ENCODE data around the gene MGAT4D.

The MGAT4D gene

GRCh38 chr4:140469791-140470733, 28.0 kb downstream of the MGAT4D start:
- TF ChIP-seq CTBP1 (IDR thresholded peaks at IDR 0.05; ENCODE audit: borderline replicate concordance) = no peak
- TF ChIP-seq L3MBTL2 (conservative IDR thresholded peaks at IDR 0.05) = no peak
- CTCF ChIA-PET = interaction anchor here (0.8 kb wide), 1 partner anchor 11 kb away, joined by 3 read pairs; no protein-coding TSS in a partner anchor
- no peak for DNase-seq (ENCODE audit: extremely low spot score)

GRCh38 chr4:140466146-140466545, 31.9 kb downstream of the MGAT4D start:
- CTCF ChIA-PET = interaction anchor here (0.6 kb wide), 1 partner anchor 110 kb away, joined by 9 read pairs; no protein-coding TSS in a partner anchor
- no peak for DNase-seq (ENCODE audit: extremely low spot score)
- POLR2A ChIA-PET = no interaction called here
- TF ChIP-seq SUZ12 (IDR thresholded peaks at IDR 0.05) (no peak), L3MBTL2 (conservative IDR thresholded peaks at IDR 0.05) (no peak), FOXM1 (IDR thresholded peaks at IDR 0.05; ENCODE audit: borderline replicate concordance) (no peak), BHLHE40 (IDR thresholded peaks at IDR 0.05; ENCODE audit: borderline replicate concordance) (no peak), FOXK2 (IDR thresholded peaks at IDR 0.05) (no peak), NFRKB (IDR thresholded peaks at IDR 0.05) (no peak), ZNF384 (IDR thresholded peaks at IDR 0.05) (no peak), TARDBP (IDR thresholded peaks at IDR 0.05) (no peak), HDGF (IDR thresholded peaks at IDR 0.05; ENCODE audit: borderline replicate concordance) (no peak), ELF4 (IDR thresholded peaks at IDR 0.05) (no peak), LEF1 (IDR thresholded peaks at IDR 0.05; ENCODE audit: borderline replicate concordance) (no peak), PKNOX1 (IDR thresholded peaks at IDR 0.05) (no peak), CTBP1 (IDR thresholded peaks at IDR 0.05; ENCODE audit: borderline replicate concordance) (no peak), FOXA1 (IDR thresholded peaks at IDR 0.05) (no peak), ARNT (IDR thresholded peaks at IDR 0.05) (no peak), SP1 (IDR thresholded peaks at IDR 0.05) (no peak)

More at GRCh38 chr4:140469791-140470733, 28.0 kb downstream of the MGAT4D start:
- POLR2A ChIA-PET = no interaction called here

- no peak for TF ChIP-seq ELF4 (IDR thresholded peaks at IDR 0.05)
- no peak for TF ChIP-seq TARDBP (IDR thresholded peaks at IDR 0.05)
- TF ChIP-seq NFRKB (IDR thresholded peaks at IDR 0.05) = no peak
- no peak for TF ChIP-seq ARNT (IDR thresholded peaks at IDR 0.05)
- no peak for TF ChIP-seq CTBP1 (IDR thresholded peaks at IDR 0.05; ENCODE audit: borderline replicate concordance)
- TF ChIP-seq FOXM1 (IDR thresholded peaks at IDR 0.05; ENCODE audit: borderline replicate concordance) = no peak
- no peak for TF ChIP-seq SP1 (IDR thresholded peaks at IDR 0.05)
- TF ChIP-seq BHLHE40 (IDR thresholded peaks at IDR 0.05; ENCODE audit: borderline replicate concordance) = no peak
- no peak for TF ChIP-seq PKNOX1 (IDR thresholded peaks at IDR 0.05)
- TF ChIP-seq FOXA1 (IDR thresholded peaks at IDR 0.05) = no peak
- no peak for TF ChIP-seq ZNF384 (IDR thresholded peaks at IDR 0.05)
- TF ChIP-seq HDGF (IDR thresholded peaks at IDR 0.05; ENCODE audit: borderline replicate concordance) = no peak
- no peak for TF ChIP-seq SUZ12 (IDR thresholded peaks at IDR 0.05)
- no peak for TF ChIP-seq LEF1 (IDR thresholded peaks at IDR 0.05; ENCODE audit: borderline replicate concordance)
- no peak for TF ChIP-seq FOXK2 (IDR thresholded peaks at IDR 0.05)
- no peak for TF ChIP-seq L3MBTL2 (conservative IDR thresholded peaks at IDR 0.05)
- POLR2A ChIA-PET = interaction anchor here (0.8 kb wide), 1 partner anchor 91 kb away, joined by 3 read pairs; no protein-coding TSS in a partner anchor
- DNase-seq (ENCODE audit: extremely low spot score) = no peak
- CTCF ChIA-PET = interaction anchor here (1.4 to 1.6 kb wide), 2 partner anchors 10 to 36 kb away, joined by 3 to 4 read pairs; partner anchors contain the start of gene CLGN
Observed at GRCh38 chr4:140463614-140464013, 34.5 kb downstream of the MGAT4D start.

- TF ChIP-seq TARDBP (IDR thresholded peaks at IDR 0.05) = no peak
- TF ChIP-seq CTBP1 (IDR thresholded peaks at IDR 0.05; ENCODE audit: borderline replicate concordance) = no peak
- no peak for DNase-seq (ENCODE audit: extremely low spot score)
- ChIA-PET POLR2A (no interaction called here), CTCF (interaction anchor here (1.4 to 1.6 kb wide), 2 partner anchors 11 to 36 kb away, joined by 3 to 4 read pairs; partner anchors contain the start of gene CLGN)
Observed at GRCh38 chr4:140463182-140463581, 34.9 kb downstream of the MGAT4D start.

- no peak for TF ChIP-seq NFRKB (IDR thresholded peaks at IDR 0.05)
- TF ChIP-seq ELF4 (IDR thresholded peaks at IDR 0.05) = no peak
- TF ChIP-seq SP1 (IDR thresholded peaks at IDR 0.05) = no peak
- no peak for TF ChIP-seq TARDBP (IDR thresholded peaks at IDR 0.05)
- no peak for TF ChIP-seq LEF1 (IDR thresholded peaks at IDR 0.05; ENCODE audit: borderline replicate concordance)
- TF ChIP-seq HDGF (IDR thresholded peaks at IDR 0.05; ENCODE audit: borderline replicate concordance) = no peak
- TF ChIP-seq PKNOX1 (IDR thresholded peaks at IDR 0.05) = no peak
- no peak for TF ChIP-seq ZNF384 (IDR thresholded peaks at IDR 0.05)
- TF ChIP-seq FOXA1 (IDR thresholded peaks at IDR 0.05) = no peak
- no peak for TF ChIP-seq FOXK2 (IDR thresholded peaks at IDR 0.05)
- no peak for TF ChIP-seq FOXM1 (IDR thresholded peaks at IDR 0.05; ENCODE audit: borderline replicate concordance)
- no peak for TF ChIP-seq CTBP1 (IDR thresholded peaks at IDR 0.05; ENCODE audit: borderline replicate concordance)
- no peak for TF ChIP-seq ARNT (IDR thresholded peaks at IDR 0.05)
- no peak for TF ChIP-seq BHLHE40 (IDR thresholded peaks at IDR 0.05; ENCODE audit: borderline replicate concordance)
- no peak for DNase-seq (ENCODE audit: extremely low spot score)
- CTCF ChIA-PET = interaction anchor here (1.4 kb wide), 1 partner anchor 23 kb away, joined by 4 read pairs; the partner anchor contains the start of gene CLGN
- POLR2A ChIA-PET = interaction anchor here (2.7 kb wide), 1 partner anchor 23 kb away, joined by 7 read pairs; the partner anchor contains the start of gene CLGN
Observed at GRCh38 chr4:140450352-140450751, 47.7 kb downstream of the MGAT4D start.

All from HEK293T (cell line).